GM21360 (cell line): Measurements from ENCODE around the gene KCNK2.
"Not testable (repeated sequence)": the region's sequence is repeated elsewhere in the genome, so short reads cannot be mapped to it uniquely, and the experiment has no call there.

Experiments
- ATAC-seq: cut with Tn5 transposase; IDR thresholded peaks from one replicate; pipeline ENCODE4 v1.9.1; 2021; ENCODE audit warnings: mild to moderate bottlenecking, moderate library complexity; ENCODE audit not compliant: unreplicated experiment

Gene KCNK2

GRCh38 chr1:215147024-215147423 is 64.5 kb downstream of the KCNK2 start:
- no peak for ATAC-seq

DNA sequence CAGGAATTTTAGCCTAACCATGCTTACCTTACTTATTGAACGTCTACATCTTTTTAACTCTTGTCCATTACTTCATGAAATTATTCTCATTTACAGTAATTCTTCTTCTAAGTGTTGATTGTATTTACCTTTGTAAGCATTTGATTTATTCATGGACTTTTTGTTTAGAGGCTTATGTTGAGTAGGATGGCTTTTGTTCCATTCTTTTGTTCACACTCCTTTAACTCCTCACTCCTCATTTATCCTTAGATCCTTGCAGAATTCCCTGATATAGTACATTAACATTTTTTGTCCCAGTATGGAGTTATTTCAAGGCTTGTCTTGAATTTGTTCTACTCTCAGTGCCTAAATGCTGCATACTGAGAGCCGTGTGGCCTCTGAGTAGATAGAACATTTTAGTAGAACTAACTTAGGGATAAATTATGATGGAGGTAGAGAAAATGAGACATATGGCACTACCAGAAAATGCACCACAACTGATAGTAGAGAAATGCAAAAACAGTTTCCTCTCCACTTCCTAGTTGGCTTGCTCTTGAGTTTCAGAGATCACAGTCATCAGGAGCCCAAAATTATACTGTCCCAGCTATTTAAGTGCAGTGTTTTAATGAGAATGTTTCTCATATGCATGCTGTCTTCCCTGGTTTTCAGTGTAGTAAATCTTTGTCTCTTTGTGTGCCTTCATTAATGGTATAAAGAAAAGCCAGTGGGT is 69.5 kb downstream of the KCNK2 start:
- ATAC-seq, result no peak

GRCh38 chr1:215156232-215156631 is 73.7 kb downstream of the KCNK2 start:
- ATAC-seq, result no peak

DNA sequence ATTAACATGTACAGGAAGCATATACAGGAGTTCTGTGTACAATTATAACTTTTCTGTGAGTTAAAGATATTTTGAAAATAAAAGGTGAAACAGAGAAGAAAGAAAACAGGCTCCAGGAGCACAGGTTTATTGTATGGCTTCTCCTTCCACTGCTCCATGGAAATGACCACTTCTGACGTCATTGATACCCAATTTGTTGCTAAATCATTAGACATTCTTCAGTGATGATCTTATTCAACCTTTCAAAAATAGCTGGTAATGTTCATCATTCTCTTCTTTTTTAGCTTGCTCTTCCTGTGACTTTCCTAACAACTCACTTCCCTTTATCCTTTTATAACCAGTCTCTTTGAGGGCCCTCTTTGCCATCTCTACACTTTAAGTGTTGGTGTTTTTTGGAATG is 77.8 kb downstream of the KCNK2 start:
- ATAC-seq, result no peak

DNA sequence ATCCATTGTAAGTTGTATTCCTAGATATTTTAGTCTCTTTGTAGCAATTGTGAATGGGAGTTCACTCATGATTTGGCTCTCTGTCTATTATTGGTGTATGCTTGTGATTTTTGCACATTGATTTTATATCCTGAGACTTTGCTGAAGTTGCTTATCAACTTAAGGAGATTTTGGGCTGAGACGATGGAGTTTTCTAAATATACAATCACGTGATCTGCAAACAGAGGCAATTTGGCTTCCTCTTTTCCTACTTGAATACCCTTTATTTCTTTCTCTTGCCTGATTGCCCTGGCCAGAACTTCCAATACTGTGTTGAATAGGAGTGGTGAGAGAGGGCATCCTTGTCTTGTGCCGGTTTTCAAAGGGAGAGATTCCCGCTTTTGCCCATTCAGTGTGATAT is 80.6 kb downstream of the KCNK2 start:
- not testable (repeated sequence) for ATAC-seq

GRCh38 chr1:215166886-215167285 is 84.3 kb downstream of the KCNK2 start:
- ATAC-seq, result no peak

GRCh38 chr1:215181518-215181917 is 99.0 kb downstream of the KCNK2 start:
- no peak for ATAC-seq

DNA sequence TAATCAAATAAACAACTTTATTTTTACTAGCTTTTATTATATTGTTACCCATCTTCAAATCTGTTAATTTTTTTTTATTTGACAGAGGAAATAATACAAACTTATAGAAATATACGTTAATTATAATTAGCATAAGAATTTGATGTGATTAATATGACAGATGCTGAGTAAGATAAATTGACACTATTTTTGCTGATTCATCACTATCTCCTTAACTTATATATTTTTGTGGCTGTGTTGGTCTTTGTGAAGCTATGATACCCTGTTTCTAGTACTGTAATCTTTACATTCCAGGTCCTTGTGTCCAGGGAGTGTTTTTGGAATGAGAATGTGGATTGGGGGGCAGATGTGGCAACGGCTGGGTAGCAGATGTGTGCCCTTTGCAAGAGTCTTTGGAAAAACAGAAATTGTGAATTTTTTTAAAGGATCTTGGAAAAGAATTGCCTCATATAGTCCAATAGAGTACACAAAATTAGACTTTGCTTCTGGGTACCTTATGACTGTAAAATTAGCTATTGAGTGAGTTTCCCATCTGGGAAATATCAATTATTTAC is 102.6 kb downstream of the KCNK2 start:
- ATAC-seq, result no peak

- ATAC-seq, result no peak
These were observed 105.9 kb downstream of the KCNK2 start for GRCh38 chr1:215188302-215188950.

DNA sequence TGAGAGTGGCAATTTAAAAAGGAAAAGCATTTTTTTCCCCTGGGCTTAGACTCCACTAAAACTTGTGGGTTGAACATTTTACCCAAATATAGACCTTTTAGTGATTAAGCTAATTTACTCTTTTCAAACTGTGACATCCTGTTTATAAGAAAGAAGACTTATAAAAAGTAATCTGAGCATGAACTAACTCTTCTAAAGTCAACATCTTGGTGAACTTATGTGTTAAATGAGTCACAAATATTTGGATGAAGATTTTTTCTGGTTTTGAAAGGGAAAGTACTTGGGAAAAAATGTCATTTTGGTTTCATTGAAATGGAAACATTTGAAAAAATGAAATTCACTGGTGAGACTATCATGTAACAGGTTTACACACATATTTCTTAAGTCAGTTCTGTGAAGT is 109.8 kb downstream of the KCNK2 start:
- no peak for ATAC-seq

DNA sequence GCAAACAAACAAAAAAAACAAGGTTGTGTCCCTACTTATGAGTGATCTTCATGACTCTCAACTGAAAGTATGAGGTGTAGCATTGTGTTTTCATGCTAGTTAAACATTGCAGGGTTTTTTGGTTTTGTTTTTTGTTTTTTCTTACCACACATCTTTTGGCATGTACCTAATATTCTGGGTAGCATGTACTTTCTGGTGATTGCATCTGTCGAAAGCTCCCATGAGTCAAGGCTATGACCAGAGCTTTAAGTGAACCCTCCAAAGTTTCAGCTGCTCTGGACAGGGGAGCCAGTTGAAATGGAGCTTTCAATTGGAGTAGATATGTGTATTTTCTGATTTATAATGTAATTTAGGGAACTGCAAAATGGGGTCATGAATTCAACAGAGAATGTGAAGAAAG is 115.5 kb downstream of the KCNK2 start:
- no peak for ATAC-seq

- no peak for ATAC-seq
These were observed 117.6 kb downstream of the KCNK2 start for GRCh38 chr1:215200121-215200520.

GRCh38 chr1:215201283-215201682 is 118.7 kb downstream of the KCNK2 start:
- ATAC-seq, result no peak

- ATAC-seq, result no peak
These were observed 120.3 kb downstream of the KCNK2 start for GRCh38 chr1:215202868-215203267.

DNA sequence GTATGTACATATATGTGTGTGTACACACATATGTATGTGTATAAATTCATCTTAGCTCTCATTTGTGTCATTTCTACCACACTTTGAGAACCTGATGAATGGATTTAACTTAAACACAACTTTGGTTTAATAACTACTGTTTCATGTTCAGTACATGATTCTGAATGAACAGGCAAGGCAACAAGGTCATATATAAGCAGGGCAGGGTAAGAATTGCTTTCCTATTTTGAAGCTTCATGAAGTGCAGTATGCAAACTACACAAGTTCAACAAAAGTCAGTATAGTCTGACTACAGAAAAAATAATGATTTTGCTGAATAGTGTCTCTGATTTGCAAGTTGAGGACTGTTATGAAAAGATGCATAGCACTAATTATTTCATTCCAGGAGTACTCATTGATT is 127.6 kb downstream of the KCNK2 start:
- ATAC-seq, result no peak

- no peak for ATAC-seq
These were observed 133.3 kb downstream of the KCNK2 start for GRCh38 chr1:215215846-215216245.

GRCh38 chr1:215219372-215219771 is 136.8 kb downstream of the KCNK2 start:
- ATAC-seq, result no peak

DNA sequence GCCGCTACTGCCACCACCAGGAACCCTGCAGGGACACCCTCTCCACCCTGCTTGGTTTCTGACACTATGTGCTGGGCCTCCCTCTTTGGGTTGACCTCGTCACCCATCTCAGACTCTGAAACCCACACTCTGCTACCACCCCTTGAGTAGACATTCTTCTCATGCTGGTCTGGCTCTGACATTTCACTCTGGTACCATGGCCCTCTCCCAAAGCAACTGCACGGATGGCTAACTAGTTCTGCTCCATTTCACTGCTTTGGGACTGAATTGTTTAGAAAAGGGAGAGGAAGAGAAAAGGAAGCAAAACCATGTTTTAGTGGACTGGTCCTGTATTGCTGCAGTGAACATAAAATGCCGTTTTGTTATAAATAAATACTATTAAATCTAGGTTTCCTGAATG is 137.8 kb downstream of the KCNK2 start:
- no peak for ATAC-seq

DNA sequence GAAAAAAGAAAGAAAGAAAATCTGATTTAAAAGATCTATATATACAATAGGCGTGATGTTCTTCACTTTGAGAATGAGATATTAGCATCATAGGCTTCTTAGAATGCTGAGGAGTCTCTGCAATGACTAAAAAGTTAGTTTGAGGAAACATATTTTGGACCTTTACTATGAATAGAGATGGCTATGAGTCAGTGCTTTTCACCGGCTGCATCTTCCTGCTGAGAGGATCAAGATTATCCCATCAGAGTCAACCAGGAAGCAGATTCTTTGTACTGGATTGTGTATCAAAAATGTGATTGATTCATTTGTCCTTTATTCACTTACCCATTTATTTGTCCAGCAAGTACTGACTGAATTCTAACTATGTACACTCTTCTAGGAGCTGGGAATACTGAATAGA is 144.2 kb downstream of the KCNK2 start:
- no peak for ATAC-seq

- ATAC-seq, result no peak
These were observed 145.7 kb downstream of the KCNK2 start for GRCh38 chr1:215228193-215228592.

DNA sequence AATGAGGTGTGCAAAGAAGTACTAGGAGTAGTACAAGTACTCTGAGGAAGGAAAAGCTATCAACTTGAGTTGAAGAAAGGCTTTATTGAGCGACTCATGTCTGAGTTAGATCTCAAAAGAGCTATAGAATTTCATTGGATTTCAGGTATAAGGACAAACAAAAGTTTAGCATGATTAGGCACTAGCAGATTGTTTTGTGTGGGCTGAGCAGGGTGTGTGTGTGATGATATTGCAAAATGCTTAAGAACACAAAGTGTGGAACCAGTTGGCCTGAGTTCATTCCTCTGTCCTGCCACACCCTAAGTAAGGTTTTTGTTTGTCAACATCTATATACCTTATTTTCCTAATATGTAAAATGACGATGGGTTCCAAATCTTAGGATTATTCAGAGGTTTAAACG is 158.9 kb downstream of the KCNK2 start:
- no peak for ATAC-seq

DNA sequence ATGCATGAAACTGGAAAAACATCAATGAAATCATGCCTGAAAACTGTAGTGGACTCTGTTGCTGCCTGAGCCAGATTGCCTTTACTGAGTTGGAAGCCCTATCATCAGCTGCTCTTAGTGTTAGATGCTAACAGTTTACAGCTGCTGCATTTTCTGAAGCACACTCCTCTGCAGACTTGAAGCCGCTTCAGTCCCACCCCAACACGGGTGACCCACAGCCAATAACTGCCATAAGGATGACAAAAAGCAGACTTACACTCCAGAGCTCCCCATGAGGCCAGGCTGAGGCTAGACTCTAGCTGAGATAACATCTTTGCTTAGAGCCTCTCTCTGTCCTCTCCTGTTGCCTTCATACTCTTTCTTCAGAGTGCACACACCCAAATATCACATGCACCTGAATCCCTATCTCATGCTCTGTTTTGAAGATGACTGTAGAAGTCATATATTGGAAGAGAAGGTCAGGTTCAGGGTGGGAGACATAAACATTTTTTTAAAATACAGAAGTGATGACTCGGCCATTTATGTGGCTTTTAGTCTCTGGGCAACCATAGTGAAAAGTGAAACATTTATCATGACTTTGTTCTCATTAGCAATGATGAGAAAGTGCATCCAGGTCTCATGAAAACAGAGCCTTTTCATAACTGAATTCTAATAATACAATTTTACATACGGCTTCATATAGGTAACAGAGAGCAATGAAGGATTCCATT is 161.0 kb downstream of the KCNK2 start:
- no peak for ATAC-seq
